WTC11 (cell line): ENCODE data around the gene MYO7B. TPM values are rescaled to one million over a fixed set of nuclear protein-coding genes. Genes with fewer than 3 reads are reported as not detected.

Experiments used
- ATAC-seq: fragments of 200-7000 bp; cut with Tn5 transposase; 2 replicates; pipeline ENCODE4 v1.10.0; 2021; ENCODE audit warnings: mild to moderate bottlenecking, moderate library complexity
- CTCF ChIA-PET: fragments of 300-600 bp; sonication (Branson Sonifier 250); formaldehyde crosslinking; loops from one replicate; lab custom pipeline; 2021; ENCODE audit warnings: antibody characterized with exemption; lab: Charles Lee
- POLR2A ChIA-PET: fragments of 350-600 bp; sonication (Branson Sonifier 250); formaldehyde crosslinking; loops from one replicate; lab custom pipeline; 2021; ENCODE audit warnings: antibody characterized with exemption; lab: Charles Lee
- DNase-seq: peaks from one replicate; pipeline ENCODE4 v3.0.0; 2021; ENCODE audit warnings: low spot score
- H3K27ac Mint-ChIP-seq: 2 replicates; pipeline ENCODE4 v1.8.0; 2021; ENCODE audit warnings: mixed read lengths
- H3K27me3 Mint-ChIP-seq: 2 replicates; pipeline ENCODE4 v1.8.0; 2021; ENCODE audit warnings: low read depth, mild to moderate bottlenecking, moderate library complexity, mixed read lengths
- H3K36me3 Mint-ChIP-seq: 2 replicates; pipeline ENCODE4 v1.8.0; 2021; ENCODE audit warnings: mixed read lengths
- H3K4me1 Mint-ChIP-seq: 2 replicates; pipeline ENCODE4 v1.8.0; 2022; ENCODE audit warnings: mixed read lengths
- H3K4me3 Mint-ChIP-seq: 2 replicates; pipeline ENCODE4 v1.8.0; 2021; ENCODE audit warnings: mild to moderate bottlenecking, moderate library complexity, mixed read lengths
- H3K9me3 Mint-ChIP-seq: 2 replicates; pipeline ENCODE4 v1.8.0; 2021; ENCODE audit warnings: mixed read lengths
- ELF4 ChIP-seq: sonication (generic); formaldehyde crosslinking; IDR thresholded peaks from 2 replicates; pipeline ENCODE4 v1.8.1; 2022; ENCODE audit warnings: low read depth, mild to moderate bottlenecking, moderate library complexity, missing genetic modification reagents
- ESRRA ChIP-seq: sonication (generic); formaldehyde crosslinking; IDR thresholded peaks from 2 replicates; pipeline ENCODE4 v1.8.1; 2022; ENCODE audit warnings: mild to moderate bottlenecking, missing genetic modification reagents, borderline replicate concordance
- HMGA2 ChIP-seq: fragments of 250-450 bp; sonication (Bioruptor Pico); IDR thresholded peaks from 2 replicates; pipeline ENCODE4 v1.4.0; 2021; ENCODE audit warnings: mild to moderate bottlenecking, moderate library complexity
- HMGXB4 ChIP-seq: sonication (generic); formaldehyde crosslinking; IDR thresholded peaks from 2 replicates; pipeline ENCODE4 v1.8.1; 2023; ENCODE audit warnings: mild to moderate bottlenecking, moderate library complexity, missing genetic modification reagents
- IRF2 ChIP-seq: sonication (generic); formaldehyde crosslinking; IDR thresholded peaks from 2 replicates; pipeline ENCODE4 v1.8.0; 2022; ENCODE audit warnings: low read depth, missing genetic modification reagents, borderline replicate concordance
- MXD4 ChIP-seq: fragments of 250-450 bp; sonication (Bioruptor Pico); IDR thresholded peaks from 2 replicates; pipeline ENCODE4 v1.8.0; 2021; ENCODE audit warnings: mild to moderate bottlenecking, moderate library complexity, borderline replicate concordance
- NFYB ChIP-seq: sonication (generic); formaldehyde crosslinking; conservative IDR thresholded peaks from 2 replicates; pipeline ENCODE4 v1.8.0; 2022; ENCODE audit warnings: low read depth, missing genetic modification reagents
- PRRX2 ChIP-seq: fragments of 250-450 bp; sonication (Bioruptor Pico); IDR thresholded peaks from 2 replicates; pipeline ENCODE4 v1.8.0; 2021; ENCODE audit warnings: mild to moderate bottlenecking
- SMAD3 ChIP-seq: sonication (generic); formaldehyde crosslinking; IDR thresholded peaks from 2 replicates; pipeline ENCODE4 v1.8.0; 2022; ENCODE audit warnings: missing genetic modification reagents, mild to moderate bottlenecking, borderline replicate concordance
- SOX15 ChIP-seq: fragments of 250-450 bp; sonication (Bioruptor Pico); IDR thresholded peaks from 2 replicates; pipeline ENCODE4 v1.9.0; 2021; ENCODE audit warnings: mild to moderate bottlenecking
- STAT6 ChIP-seq: sonication (generic); formaldehyde crosslinking; conservative IDR thresholded peaks from 2 replicates; pipeline ENCODE4 v1.8.1; 2023; ENCODE audit warnings: mild to moderate bottlenecking, low read depth, missing genetic modification reagents, moderate library complexity
- TEAD1 ChIP-seq: sonication (generic); formaldehyde crosslinking; IDR thresholded peaks from 2 replicates; pipeline ENCODE4 v1.8.0; 2022; ENCODE audit warnings: mild to moderate bottlenecking, missing genetic modification reagents
- TEAD4 ChIP-seq: sonication (generic); formaldehyde crosslinking; IDR thresholded peaks from 2 replicates; pipeline ENCODE4 v1.8.0; 2022; ENCODE audit warnings: mild to moderate bottlenecking, missing genetic modification reagents
- USF1 ChIP-seq: sonication (generic); formaldehyde crosslinking; IDR thresholded peaks from 2 replicates; pipeline ENCODE4 v1.8.0; 2022; ENCODE audit warnings: mild to moderate bottlenecking, missing genetic modification reagents
- ZNF232 ChIP-seq: sonication (generic); formaldehyde crosslinking; IDR thresholded peaks from 2 replicates; pipeline ENCODE4 v1.8.0; 2022; ENCODE audit warnings: mild to moderate bottlenecking, missing genetic modification reagents
- ZNF317 ChIP-seq: sonication (generic); formaldehyde crosslinking; IDR thresholded peaks from 2 replicates; pipeline ENCODE4 v1.8.1; 2023; ENCODE audit warnings: low read depth, mild to moderate bottlenecking, moderate library complexity, missing genetic modification reagents, borderline replicate concordance
- ZNF396 ChIP-seq: fragments of 250-450 bp; sonication (Bioruptor Pico); IDR thresholded peaks from 2 replicates; pipeline ENCODE4 v1.8.0; 2021; ENCODE audit warnings: mild to moderate bottlenecking, moderate library complexity, borderline replicate concordance
- ZNF423 ChIP-seq: fragments of 250-450 bp; sonication (Bioruptor Pico); IDR thresholded peaks from 2 replicates; pipeline ENCODE4 v2.1.2; 2022; ENCODE audit warnings: mild to moderate bottlenecking, moderate library complexity
- ZNF532 ChIP-seq: fragments of 250-450 bp; sonication (Bioruptor Pico); IDR thresholded peaks from 2 replicates; pipeline ENCODE4 v1.9.0; 2021; ENCODE audit warnings: mild to moderate bottlenecking, borderline replicate concordance
- ZNF671 ChIP-seq: fragments of 250-450 bp; sonication (Bioruptor Pico); IDR thresholded peaks from 2 replicates; pipeline ENCODE4 v1.8.0; 2021; ENCODE audit warnings: mild to moderate bottlenecking
- total RNA-seq: library from RNA; stranded (reverse); gene quantifications from 3 replicates; pipeline ENCODE4 v1.2.3, GENCODE V29; 2021
- TF ChIP-seq, protein P1 (sequence below): sonication (generic); formaldehyde crosslinking; IDR thresholded peaks from 2 replicates; pipeline ENCODE4 v1.8.1; 2023; ENCODE audit warnings: mild to moderate bottlenecking, missing genetic modification reagents, moderate library complexity
- TF ChIP-seq, protein P2 (sequence below): fragments of 250-450 bp; sonication (Bioruptor Pico); IDR thresholded peaks from 2 replicates; pipeline ENCODE4 v2.1.2; 2022; ENCODE audit warnings: mild to moderate bottlenecking, moderate library complexity

Gene MYO7B
- total RNA-seq, 1 experiment from 2014 or later, result not detected

DNA sequence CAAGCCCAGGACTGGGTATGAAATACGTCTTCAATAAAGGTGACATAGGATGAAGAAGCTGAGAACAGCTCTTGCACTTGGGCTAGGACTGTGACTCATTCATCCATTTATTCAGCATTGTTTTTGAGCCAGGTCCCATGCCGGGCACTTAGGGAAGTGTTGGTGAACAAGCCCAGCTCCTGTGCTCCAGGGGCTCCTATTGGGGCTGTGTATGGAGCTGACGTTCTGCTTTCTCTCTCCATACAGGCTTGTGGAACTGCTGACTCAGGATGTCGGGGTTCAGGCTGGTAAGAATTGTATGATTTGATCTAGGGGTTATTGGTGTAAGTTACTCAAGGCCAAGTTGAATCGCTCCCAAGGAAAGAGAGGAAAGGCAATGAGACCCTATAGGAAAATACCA is 24.0 kb downstream of the MYO7B start:
- Mint-ChIP-seq H3K9me3 (peaks cover 10% of the 10 kb centered on the region; the same call in 1 of the 2 replicates), H3K27me3 (no peaks in the 10 kb centered on the region), H3K4me1 (peaks cover 9% of the 10 kb centered on the region), H3K27ac (no peak overlapping the region), H3K4me3 (no peak overlapping the region), H3K36me3 (no peaks in the 10 kb centered on the region)
- ChIA-PET CTCF (interaction anchor here (0.5 to 2.1 kb wide), 5 partner anchors 31 to 199 kb away, joined by 3 to 9 read pairs (median 3); no protein-coding TSS in a partner anchor), POLR2A (interaction anchor here (0.6 kb wide), 1 partner anchor 33 kb away, joined by 3 read pairs; no protein-coding TSS in a partner anchor)
- TF ChIP-seq ZNF671 (CRISPR knock-in tag), result no peak
- no peak for TF ChIP-seq IRF2 (CRISPR knock-in tag)
- TF ChIP-seq STAT6 (CRISPR knock-in tag), result no peak
- TF ChIP-seq TEAD1, result no peak
- TF ChIP-seq ZNF396 (CRISPR knock-in tag), result no peak
- TF ChIP-seq HMGXB4 (CRISPR knock-in tag), result no peak
- TF ChIP-seq ELF4 (CRISPR knock-in tag), result no peak
- TF ChIP-seq ZNF423 (CRISPR knock-in tag), result no peak
- no peak for TF ChIP-seq HMGA2
- TF ChIP-seq SMAD3 (CRISPR knock-in tag), result no peak
- TF ChIP-seq SOX15 (CRISPR knock-in tag), result no peak
- no peak for TF ChIP-seq ESRRA
- TF ChIP-seq ZNF532, result no peak
- TF ChIP-seq PRRX2 (CRISPR knock-in tag), result no peak
- no peak for TF ChIP-seq MXD4 (CRISPR knock-in tag)
- TF ChIP-seq TEAD4 (CRISPR knock-in tag), result no peak
- peak; percentile 45 for ATAC-seq
- DNase-seq, result no peak

DNA sequence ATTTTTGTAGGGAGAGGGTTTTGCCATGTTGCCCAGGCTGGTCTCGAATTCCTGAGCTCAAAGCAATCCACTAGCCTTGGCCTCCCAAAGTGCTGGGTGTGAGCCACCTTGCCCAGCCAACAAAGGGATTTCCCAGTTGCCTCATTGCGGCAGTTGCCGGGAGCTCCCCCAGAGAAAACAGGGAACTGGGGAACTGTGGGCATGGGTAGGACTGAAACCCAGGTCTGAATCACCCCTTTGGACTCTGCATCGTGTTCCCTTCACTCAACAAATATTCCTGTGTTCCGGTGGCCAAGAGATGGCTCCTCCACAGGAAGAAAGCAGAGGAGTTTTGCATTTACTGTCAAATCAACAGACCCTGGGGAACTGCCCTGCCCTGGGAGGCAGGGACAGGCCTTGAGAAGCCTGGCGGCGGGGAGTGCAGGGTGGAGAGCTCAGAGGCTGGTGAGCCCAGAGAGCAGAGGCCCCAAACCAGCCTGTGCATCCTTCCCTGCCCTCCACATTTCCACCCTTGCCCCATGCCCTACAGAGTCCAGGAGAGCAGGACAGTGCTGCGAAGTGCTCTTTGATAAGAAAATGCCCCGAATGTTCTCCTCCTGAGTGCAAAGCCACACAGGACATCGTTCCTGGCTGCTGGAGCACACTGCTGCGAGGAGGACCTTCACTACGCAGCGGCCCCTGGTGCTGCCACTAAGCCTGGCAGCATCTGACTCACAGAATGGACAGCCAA is 24.9 kb downstream of the MYO7B start:
- Mint-ChIP-seq H3K4me3 (no peak overlapping the region), H3K9me3 (peaks cover 10% of the 10 kb centered on the region; the same call in 1 of the 2 replicates), H3K4me1 (peaks cover 9% of the 10 kb centered on the region), H3K27me3 (no peaks in the 10 kb centered on the region), H3K36me3 (no peaks in the 10 kb centered on the region), H3K27ac (no peak overlapping the region)
- no peak for DNase-seq
- ATAC-seq, result peak; percentile 72
- POLR2A ChIA-PET, result interaction anchor here (0.5 to 0.7 kb wide), 2 partner anchors 11 to 83 kb away, joined by 3 to 5 read pairs; no protein-coding TSS in a partner anchor
- CTCF ChIA-PET, result interaction anchor here (1.1 to 2.1 kb wide), 3 partner anchors 31 to 135 kb away, joined by 3 to 9 read pairs (median 6); no protein-coding TSS in a partner anchor
- no peak for TF ChIP-seq ZNF317 (CRISPR knock-in tag)
- no peak for TF ChIP-seq USF1 (CRISPR knock-in tag)
- TF ChIP-seq NFYB (CRISPR knock-in tag), result no peak
- no peak for TF ChIP-seq ZNF232 (CRISPR knock-in tag)
- TF ChIP-seq, protein P1, sequence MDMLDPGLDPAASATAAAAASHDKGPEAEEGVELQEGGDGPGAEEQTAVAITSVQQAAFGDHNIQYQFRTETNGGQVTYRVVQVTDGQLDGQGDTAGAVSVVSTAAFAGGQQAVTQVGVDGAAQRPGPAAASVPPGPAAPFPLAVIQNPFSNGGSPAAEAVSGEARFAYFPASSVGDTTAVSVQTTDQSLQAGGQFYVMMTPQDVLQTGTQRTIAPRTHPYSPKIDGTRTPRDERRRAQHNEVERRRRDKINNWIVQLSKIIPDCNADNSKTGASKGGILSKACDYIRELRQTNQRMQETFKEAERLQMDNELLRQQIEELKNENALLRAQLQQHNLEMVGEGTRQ (CRISPR knock-in tag), result no peak
- TF ChIP-seq, protein P2, sequence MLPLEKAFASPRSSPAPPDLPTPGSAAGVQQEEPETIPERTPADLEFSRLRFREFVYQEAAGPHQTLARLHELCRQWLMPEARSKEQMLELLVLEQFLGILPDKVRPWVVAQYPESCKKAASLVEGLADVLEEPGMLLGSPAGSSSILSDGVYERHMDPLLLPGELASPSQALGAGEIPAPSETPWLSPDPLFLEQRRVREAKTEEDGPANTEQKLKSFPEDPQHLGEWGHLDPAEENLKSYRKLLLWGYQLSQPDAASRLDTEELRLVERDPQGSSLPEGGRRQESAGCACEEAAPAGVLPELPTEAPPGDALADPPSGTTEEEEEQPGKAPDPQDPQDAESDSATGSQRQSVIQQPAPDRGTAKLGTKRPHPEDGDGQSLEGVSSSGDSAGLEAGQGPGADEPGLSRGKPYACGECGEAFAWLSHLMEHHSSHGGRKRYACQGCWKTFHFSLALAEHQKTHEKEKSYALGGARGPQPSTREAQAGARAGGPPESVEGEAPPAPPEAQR (CRISPR knock-in tag), result no peak
